CD8-positive, alpha-beta memory T cell (primary cell): Measurements from ENCODE around the gene CASKIN1. TPM values are rescaled to one million over a fixed set of nuclear protein-coding genes. Genes with fewer than 3 reads are reported as not detected.

ENCODE experiments used
- CTCF ChIA-PET: fragments of 350-600 bp; sonication (Branson Sonifier 250); formaldehyde crosslinking; loops from one replicate; lab custom pipeline; 2021; ENCODE audit warnings: antibody characterized with exemption; lab: Charles Lee
- POLR2A ChIA-PET: fragments of 350-600 bp; sonication (Branson Sonifier 250); formaldehyde crosslinking; loops from one replicate; lab custom pipeline; 2021; ENCODE audit warnings: antibody characterized with exemption; lab: Charles Lee
- DNase-seq, 5 donors: peaks; one replicate each; pipeline versions ENCODE4 v3.0.0 to v3.0.0-alpha.2; 2020 to 2022; ENCODE audit warnings: mixed read lengths in 1 of 5
- H3K27ac ChIP-seq: one replicate; pipeline ENCODE4 v1.7.0; 2013; ENCODE audit warnings: low read depth, mild to moderate bottlenecking, low read length, moderate library complexity
- H3K27me3 ChIP-seq: 2 replicates; pipeline ENCODE4 v1.7.0; 2013; ENCODE audit warnings: low read length, mild to moderate bottlenecking; ENCODE audit not compliant: insufficient read depth, poor library complexity, severe bottlenecking
- H3K36me3 ChIP-seq: 2 replicates; pipeline ENCODE4 v1.7.0; 2013; ENCODE audit warnings: mild to moderate bottlenecking, low read length, moderate library complexity; ENCODE audit not compliant: insufficient read depth
- H3K4me1 ChIP-seq: 2 replicates; pipeline ENCODE4 v1.7.0; 2013; ENCODE audit warnings: mild to moderate bottlenecking, low read length, moderate library complexity; ENCODE audit not compliant: insufficient read depth
- H3K4me3 ChIP-seq: 2 replicates; pipeline ENCODE4 v1.7.0; 2013; ENCODE audit warnings: mild to moderate bottlenecking, low read length
- H3K9me3 ChIP-seq: 2 replicates; pipeline ENCODE4 v1.7.0; 2013; ENCODE audit warnings: mild to moderate bottlenecking, low read length
- H3K27ac Mint-ChIP-seq, 8 donors: one replicate each; pipeline ENCODE4 v1.8.0; 2020 to 2021; ENCODE audit warnings: mixed read lengths in 8 of 8, mild to moderate bottlenecking in 6 of 8, inconsistent platforms in 3 of 8, moderate library complexity in 3 of 8
- H3K27me3 Mint-ChIP-seq, 2 donors: one replicate each; pipeline ENCODE4 v1.8.0; 2020 to 2021; ENCODE audit warnings: mixed read lengths in 2 of 2, mild to moderate bottlenecking in 1 of 2, moderate library complexity in 1 of 2
- H3K36me3 Mint-ChIP-seq, 3 donors: one replicate each; pipeline ENCODE4 v1.8.0; 2020 to 2021; ENCODE audit warnings: mixed read lengths in 3 of 3, inconsistent platforms in 1 of 3, mild to moderate bottlenecking in 1 of 3
- H3K4me1 Mint-ChIP-seq, 3 donors: one replicate each; pipeline ENCODE4 v1.8.0; 2020 to 2021; ENCODE audit warnings: mixed read lengths in 3 of 3, inconsistent platforms in 1 of 3, mild to moderate bottlenecking in 1 of 3
- H3K4me3 Mint-ChIP-seq, 7 donors: one replicate each; pipeline ENCODE4 v1.8.0; 2020 to 2021; ENCODE audit warnings: mixed read lengths in 7 of 7, mild to moderate bottlenecking in 6 of 7, moderate library complexity in 4 of 7, inconsistent platforms in 2 of 7
- H3K9me3 Mint-ChIP-seq, 5 donors: one replicate each; pipeline ENCODE4 v1.8.0; 2020 to 2022; ENCODE audit warnings: mixed read lengths in 5 of 5, mild to moderate bottlenecking in 3 of 5, moderate library complexity in 2 of 5, inconsistent platforms in 1 of 5
- polyA plus RNA-seq: library from polyadenylated mRNA; unstranded; fragments of 300-500 nt; fragmentation: Illumina TruSeq; gene quantifications from one replicate; pipeline ENCODE4 v1.2.3, GENCODE V29; 2021
- total RNA-seq, 2 experiments: library from RNA; stranded (reverse); gene quantifications; one replicate each; pipeline ENCODE4 v1.2.3, GENCODE V29; 2021

Gene CASKIN1
- total and polyA plus RNA-seq, 3 experiments from 2014 or later, result 0.13 to 0.24 TPM; not detected in 1

DNA sequence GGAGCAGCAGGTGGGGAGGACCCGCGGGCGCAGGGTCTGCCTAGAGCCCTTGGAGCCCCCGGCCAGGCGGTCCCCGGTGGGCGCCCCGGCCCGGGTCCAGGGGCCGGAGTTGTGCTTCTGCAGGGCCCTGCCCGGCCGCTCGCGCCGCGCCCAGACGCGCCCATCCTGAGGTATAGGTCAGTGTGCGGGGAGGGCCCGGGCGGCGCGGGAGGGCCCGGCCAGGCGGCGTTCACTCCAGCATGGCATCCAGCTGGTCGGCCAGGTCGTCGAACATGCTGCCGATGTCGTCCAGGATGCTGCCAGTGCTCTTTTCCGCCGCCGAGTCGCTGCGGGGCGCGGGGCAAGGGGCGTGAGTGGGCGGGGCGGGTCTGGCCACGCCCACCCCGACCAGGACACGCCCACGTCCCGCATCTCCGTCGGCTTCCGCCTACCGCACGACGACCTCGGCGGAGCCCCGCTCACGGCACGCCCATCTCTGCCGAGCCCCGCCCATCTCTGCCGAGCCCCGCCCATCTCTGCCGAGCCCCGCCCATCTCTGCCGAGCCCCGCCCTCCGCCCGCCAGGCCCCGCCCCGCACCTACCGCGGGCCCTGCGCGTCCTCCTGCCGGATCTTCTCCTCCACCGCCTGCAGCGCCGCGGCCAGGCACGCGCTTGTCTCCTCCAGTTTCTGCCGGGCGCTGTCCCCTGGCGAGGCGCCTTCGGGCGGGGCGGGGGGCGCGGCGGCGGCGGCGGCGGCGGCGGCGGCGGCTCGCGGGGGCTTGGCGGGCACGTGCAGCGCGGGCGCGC lies 17.9 kb downstream of the CASKIN1 start:
- peaks cover 0 to 33% (median 1%) of the 10 kb centered on the region in 3 donors for H3K36me3 Mint-ChIP-seq
- peaks cover 18% of the 10 kb centered on the region for H3K36me3 ChIP-seq
- DNase-seq, result peak in 4 of 5 donors; percentile 17 to 36 (median 28)
- CTCF ChIA-PET, result no interaction called here
- no peak overlapping the region for H3K4me3 ChIP-seq
- H3K27ac ChIP-seq, result no peak overlapping the region
- POLR2A ChIA-PET, result no interaction called here
- no peak overlapping the region for H3K27ac Mint-ChIP-seq
- H3K4me3 Mint-ChIP-seq, result no peak overlapping the region
- no peaks in the 10 kb centered on the region for H3K27me3 Mint-ChIP-seq
- no peaks in the 10 kb centered on the region for H3K9me3 Mint-ChIP-seq
- H3K4me1 ChIP-seq, result no peaks in the 10 kb centered on the region
- peaks cover 3 to 9% (median 7%) of the 10 kb centered on the region in 3 donors for H3K4me1 Mint-ChIP-seq
- no peaks in the 10 kb centered on the region for H3K27me3 ChIP-seq
- H3K9me3 ChIP-seq, result no peaks in the 10 kb centered on the region

GRCh38 chr16:2177561-2177960 lies 18.8 kb downstream of the CASKIN1 start:
- DNase-seq, result no peak
- Mint-ChIP-seq H3K36me3 (peaks cover 0 to 37% (median 1%) of the 10 kb centered on the region in 3 donors), H3K9me3 (no peaks in the 10 kb centered on the region), H3K27me3 (no peaks in the 10 kb centered on the region), H3K27ac (no peak overlapping the region), H3K4me3 (no peak overlapping the region), H3K4me1 (peaks cover 3 to 9% (median 7%) of the 10 kb centered on the region in 3 donors)
- H3K9me3 ChIP-seq, result no peaks in the 10 kb centered on the region
- H3K4me1 ChIP-seq, result no peaks in the 10 kb centered on the region
- ChIA-PET CTCF (interaction anchor here (0.7 kb wide), 1 partner anchor 18 kb away, joined by 3 read pairs; no protein-coding TSS in a partner anchor), POLR2A (no interaction called here)
- H3K36me3 ChIP-seq, result peaks cover 18% of the 10 kb centered on the region
- H3K4me3 ChIP-seq, result no peak overlapping the region
- no peaks in the 10 kb centered on the region for H3K27me3 ChIP-seq
- no peak overlapping the region for H3K27ac ChIP-seq

- Histone ChIP-seq H3K27me3 (no peaks in the 10 kb centered on the region), H3K36me3 (peaks cover 18% of the 10 kb centered on the region), H3K4me3 (no peak overlapping the region), H3K27ac (no peak overlapping the region), H3K4me1 (no peaks in the 10 kb centered on the region), H3K9me3 (no peaks in the 10 kb centered on the region)
- CTCF ChIA-PET, result interaction anchor here (0.7 kb wide), 1 partner anchor 18 kb away, joined by 3 read pairs; no protein-coding TSS in a partner anchor
- peaks cover 0 to 37% (median 1%) of the 10 kb centered on the region in 3 donors for H3K36me3 Mint-ChIP-seq
- H3K27me3 Mint-ChIP-seq, result no peaks in the 10 kb centered on the region
- no peak for DNase-seq
- H3K27ac Mint-ChIP-seq, result no peak overlapping the region
- no peak overlapping the region for H3K4me3 Mint-ChIP-seq
- POLR2A ChIA-PET, result no interaction called here
- H3K9me3 Mint-ChIP-seq, result no peaks in the 10 kb centered on the region
- peaks cover under 1 to 5% (median 4%) of the 10 kb centered on the region in 3 donors for H3K4me1 Mint-ChIP-seq
These were observed 19.3 kb downstream of the CASKIN1 start for GRCh38 chr16:2177101-2177500.

DNA sequence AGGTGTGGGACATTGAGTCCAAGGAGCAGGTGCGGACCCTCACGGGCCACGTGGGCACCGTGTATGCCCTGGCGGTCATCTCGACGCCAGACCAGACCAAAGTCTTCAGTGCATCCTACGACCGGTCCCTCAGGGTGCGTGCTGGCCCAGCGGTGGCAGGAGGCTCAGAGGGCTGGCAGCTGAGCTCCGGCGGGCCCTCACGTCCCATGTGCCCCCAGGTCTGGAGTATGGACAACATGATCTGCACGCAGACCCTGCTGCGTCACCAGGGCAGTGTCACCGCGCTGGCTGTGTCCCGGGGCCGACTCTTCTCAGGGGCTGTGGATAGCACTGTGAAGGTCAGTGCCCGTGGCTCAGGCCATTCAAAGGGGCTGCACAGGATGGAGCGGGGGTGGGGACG lies 20.4 kb downstream of the CASKIN1 start:
- H3K4me3 ChIP-seq, result no peak overlapping the region
- ChIA-PET POLR2A (no interaction called here), CTCF (no interaction called here)
- H3K36me3 Mint-ChIP-seq, result peaks cover 0 to 40% (median 1%) of the 10 kb centered on the region in 3 donors
- H3K4me3 Mint-ChIP-seq, result no peak overlapping the region
- DNase-seq, result no peak
- H3K27me3 Mint-ChIP-seq, result no peaks in the 10 kb centered on the region
- no peaks in the 10 kb centered on the region for H3K4me1 Mint-ChIP-seq
- no peak overlapping the region for H3K27ac ChIP-seq
- no peaks in the 10 kb centered on the region for H3K4me1 ChIP-seq
- no peak overlapping the region for H3K27ac Mint-ChIP-seq
- no peaks in the 10 kb centered on the region for H3K9me3 Mint-ChIP-seq
- H3K36me3 ChIP-seq, result peaks cover 18% of the 10 kb centered on the region
- H3K9me3 ChIP-seq, result no peaks in the 10 kb centered on the region
- H3K27me3 ChIP-seq, result no peaks in the 10 kb centered on the region

DNA sequence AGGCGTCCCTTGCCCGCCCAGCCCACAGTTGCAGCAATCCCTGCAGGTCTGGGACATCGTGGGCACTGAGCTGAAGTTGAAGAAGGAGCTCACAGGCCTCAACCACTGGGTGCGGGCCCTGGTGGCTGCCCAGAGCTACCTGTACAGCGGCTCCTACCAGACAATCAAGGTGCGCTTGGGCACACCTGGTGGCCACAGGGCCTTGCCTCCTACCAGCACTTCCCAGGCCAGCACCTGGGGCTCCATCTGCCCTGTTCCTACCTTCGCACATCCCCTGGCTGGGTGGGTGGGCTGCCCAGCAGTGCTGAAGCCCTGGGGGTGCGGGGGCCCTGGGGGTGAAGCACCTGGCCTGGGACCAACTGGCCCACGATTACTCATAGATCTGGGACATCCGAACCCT lies 21.0 kb downstream of the CASKIN1 start:
- Histone ChIP-seq H3K27ac (no peak overlapping the region), H3K4me1 (no peaks in the 10 kb centered on the region), H3K9me3 (no peaks in the 10 kb centered on the region), H3K4me3 (no peak overlapping the region), H3K27me3 (no peaks in the 10 kb centered on the region), H3K36me3 (peaks cover 18% of the 10 kb centered on the region)
- H3K36me3 Mint-ChIP-seq, result peaks cover 0 to 40% (median 1%) of the 10 kb centered on the region in 3 donors
- no peak overlapping the region for H3K4me3 Mint-ChIP-seq
- ChIA-PET CTCF (interaction anchor here (1.5 kb wide), 1 partner anchor 19 kb away, joined by 4 read pairs; no protein-coding TSS in a partner anchor), POLR2A (no interaction called here)
- H3K9me3 Mint-ChIP-seq, result no peaks in the 10 kb centered on the region
- H3K27me3 Mint-ChIP-seq, result no peaks in the 10 kb centered on the region
- H3K4me1 Mint-ChIP-seq, result no peaks in the 10 kb centered on the region
- H3K27ac Mint-ChIP-seq, result no peak overlapping the region
- DNase-seq, result no peak

GRCh38 chr16:2174396-2175131 lies 21.8 kb downstream of the CASKIN1 start:
- Histone ChIP-seq H3K4me1 (no peaks in the 10 kb centered on the region), H3K27me3 (no peaks in the 10 kb centered on the region), H3K36me3 (peaks cover 18% of the 10 kb centered on the region), H3K9me3 (no peaks in the 10 kb centered on the region), H3K27ac (no peak overlapping the region), H3K4me3 (no peak overlapping the region)
- H3K27ac Mint-ChIP-seq, result no peak overlapping the region
- no peak overlapping the region for H3K4me3 Mint-ChIP-seq
- ChIA-PET CTCF (interaction anchor here (1.5 kb wide), 1 partner anchor 20 kb away, joined by 4 read pairs; no protein-coding TSS in a partner anchor), POLR2A (interaction anchor here (0.5 kb wide), 1 partner anchor 32 kb away, joined by 3 read pairs; no protein-coding TSS in a partner anchor)
- DNase-seq, result no peak
- no peaks in the 10 kb centered on the region for H3K27me3 Mint-ChIP-seq
- H3K4me1 Mint-ChIP-seq, result no peaks in the 10 kb centered on the region
- no peaks in the 10 kb centered on the region for H3K9me3 Mint-ChIP-seq
- peaks cover 0 to 40% (median 1%) of the 10 kb centered on the region in 3 donors for H3K36me3 Mint-ChIP-seq

GRCh38 chr16:2173916-2174315 lies 22.5 kb downstream of the CASKIN1 start:
- H3K27ac ChIP-seq, result no peak overlapping the region
- Mint-ChIP-seq H3K36me3 (peaks cover 0 to 40% (median 1%) of the 10 kb centered on the region in 3 donors), H3K9me3 (no peaks in the 10 kb centered on the region), H3K27ac (no peak overlapping the region), H3K4me1 (no peaks in the 10 kb centered on the region), H3K4me3 (no peak overlapping the region), H3K27me3 (no peaks in the 10 kb centered on the region)
- H3K36me3 ChIP-seq, result peaks cover 18% of the 10 kb centered on the region
- H3K27me3 ChIP-seq, result no peaks in the 10 kb centered on the region
- H3K4me3 ChIP-seq, result no peak overlapping the region
- H3K4me1 ChIP-seq, result no peaks in the 10 kb centered on the region
- ChIA-PET POLR2A (no interaction called here), CTCF (interaction anchor here (1.5 kb wide), 1 partner anchor 21 kb away, joined by 4 read pairs; no protein-coding TSS in a partner anchor)
- no peaks in the 10 kb centered on the region for H3K9me3 ChIP-seq
- DNase-seq, result no peak

DNA sequence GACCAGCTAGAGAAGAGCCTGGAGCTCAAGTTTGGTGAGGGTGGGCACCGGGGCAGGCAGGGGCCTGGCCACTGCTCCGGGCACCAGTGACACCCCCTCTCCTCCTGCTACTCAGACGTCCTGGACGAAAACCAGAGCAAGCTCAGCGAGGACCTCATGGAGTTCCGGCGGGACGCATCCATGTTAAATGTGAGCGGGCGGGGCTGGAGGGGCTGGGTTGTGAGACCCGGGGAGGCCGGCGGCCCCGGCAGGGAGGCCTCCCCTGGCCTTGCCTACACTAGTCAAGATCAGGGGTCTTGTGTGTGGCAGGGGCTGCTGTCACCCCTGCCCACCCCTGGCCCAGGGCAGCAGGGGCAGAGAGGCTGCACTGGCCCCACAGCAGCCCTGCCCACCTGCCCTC lies 23.0 kb downstream of the CASKIN1 start:
- Mint-ChIP-seq H3K36me3 (peaks cover 0 to 43% (median 1%) of the 10 kb centered on the region in 3 donors), H3K27ac (no peak overlapping the region), H3K9me3 (no peaks in the 10 kb centered on the region), H3K4me1 (no peaks in the 10 kb centered on the region), H3K4me3 (no peak overlapping the region), H3K27me3 (no peaks in the 10 kb centered on the region)
- no peak overlapping the region for H3K27ac ChIP-seq
- ChIA-PET POLR2A (no interaction called here), CTCF (no interaction called here)
- no peaks in the 10 kb centered on the region for H3K4me1 ChIP-seq
- no peaks in the 10 kb centered on the region for H3K27me3 ChIP-seq
- H3K9me3 ChIP-seq, result no peaks in the 10 kb centered on the region
- peaks cover 18% of the 10 kb centered on the region for H3K36me3 ChIP-seq
- H3K4me3 ChIP-seq, result no peak overlapping the region
- no peak for DNase-seq
